ENCODE results near the gene PLXND1. TPM values are rescaled to one million over a fixed set of nuclear protein-coding genes. Genes with fewer than 3 reads are reported as not detected.

The PLXND1 gene
- total RNA-seq, 1 donor from 2014 or later, result 37.7 TPM

- peak; percentile 75 for DNase-seq (ENCODE audit: low read depth)
These were observed 99.2 kb downstream of the PLXND1 start for GRCh38 chr3:129507181-129507831.

GRCh38 chr3:129506231-129506742 is 100.2 kb downstream of the PLXND1 start:
- DNase-seq (ENCODE audit: low read depth), result no peak

DNA sequence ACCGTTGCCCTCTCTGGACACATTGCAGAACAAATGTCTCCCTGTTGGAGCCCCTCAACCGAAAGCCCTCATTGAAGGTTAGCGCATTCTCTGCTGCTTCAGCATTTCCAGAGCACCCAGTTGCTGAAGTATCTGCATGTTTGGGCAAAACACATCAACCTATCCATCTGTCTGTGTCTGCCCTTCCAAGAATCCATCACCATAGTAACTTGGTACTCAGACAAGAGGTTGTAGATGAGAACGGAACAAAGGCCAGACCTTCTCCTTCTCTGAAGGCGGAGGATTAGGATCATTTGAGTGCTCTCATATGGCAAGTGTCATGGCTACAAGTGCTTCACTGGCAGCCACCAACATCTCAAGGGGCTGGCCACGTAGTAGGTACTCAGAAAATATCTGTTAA is 101.1 kb downstream of the PLXND1 start:
- DNase-seq (ENCODE audit: low read depth), result no peak

Other genes with a start within 250 kb of the PLXND1 start
- gene EFCAB12, start 178.0 kb downstream of the PLXND1 start, total RNA-seq, result 0.35 TPM in 1 of 2 replicates, not detected in the other
- gene MBD4, start 166.7 kb downstream of the PLXND1 start, total RNA-seq, result 15.9 and 16.1 TPM in 2 replicates
- gene IFT122, start 166.5 kb downstream of the PLXND1 start, total RNA-seq, result 8.1 and 10.7 TPM in 2 replicates
- gene RHO, start 78.0 kb downstream of the PLXND1 start, total RNA-seq, result not detected in 2 replicates
- not detected in 2 replicates for gene H1-8, start 63.5 kb downstream of the PLXND1 start, total RNA-seq